HEK293T (cell line): ENCODE data around the gene ACTN3.

Source experiments
- ARNT ChIP-seq: fragments of 450-650 bp; IDR thresholded peaks from 2 replicates; pipeline ENCODE4 v1.6.1; 2017; ENCODE audit warnings: mild to moderate bottlenecking
- BHLHE40 ChIP-seq: fragments of 450-650 bp; IDR thresholded peaks from 2 replicates; pipeline ENCODE4 v1.6.1; 2016; ENCODE audit warnings: mild to moderate bottlenecking, moderate library complexity, borderline replicate concordance
- FOXA1 ChIP-seq: fragments of 450-650 bp; IDR thresholded peaks from 2 replicates; pipeline ENCODE4 v1.6.1; 2016; ENCODE audit warnings: mild to moderate bottlenecking
- FOXK2 ChIP-seq: fragments of 450-650 bp; IDR thresholded peaks from 2 replicates; pipeline ENCODE4 v1.6.1; 2016; ENCODE audit warnings: mild to moderate bottlenecking
- NFRKB ChIP-seq: fragments of 450-650 bp; IDR thresholded peaks from 2 replicates; pipeline ENCODE4 v1.6.1; 2016; ENCODE audit warnings: mild to moderate bottlenecking, moderate library complexity
- SP1 ChIP-seq: fragments of 450-650 bp; IDR thresholded peaks from 2 replicates; pipeline ENCODE4 v1.6.1; 2017
- SUZ12 ChIP-seq: fragments of 450-650 bp; IDR thresholded peaks from 2 replicates; pipeline ENCODE4 v1.6.1; 2016; ENCODE audit warnings: mild to moderate bottlenecking
- TARDBP ChIP-seq: fragments of 450-650 bp; IDR thresholded peaks from 2 replicates; pipeline ENCODE4 v1.6.1; 2016
- TF ChIP-seq, protein P1 (sequence below): fragments of 450-650 bp; IDR thresholded peaks from 2 replicates; pipeline ENCODE4 v1.6.1; 2016

- TF ChIP-seq BHLHE40 (no peak), ARNT (no peak), SP1 (no peak), FOXA1 (no peak), FOXK2 (no peak), SUZ12 (no peak), TARDBP (no peak), NFRKB (no peak)
- TF ChIP-seq, protein P1, sequence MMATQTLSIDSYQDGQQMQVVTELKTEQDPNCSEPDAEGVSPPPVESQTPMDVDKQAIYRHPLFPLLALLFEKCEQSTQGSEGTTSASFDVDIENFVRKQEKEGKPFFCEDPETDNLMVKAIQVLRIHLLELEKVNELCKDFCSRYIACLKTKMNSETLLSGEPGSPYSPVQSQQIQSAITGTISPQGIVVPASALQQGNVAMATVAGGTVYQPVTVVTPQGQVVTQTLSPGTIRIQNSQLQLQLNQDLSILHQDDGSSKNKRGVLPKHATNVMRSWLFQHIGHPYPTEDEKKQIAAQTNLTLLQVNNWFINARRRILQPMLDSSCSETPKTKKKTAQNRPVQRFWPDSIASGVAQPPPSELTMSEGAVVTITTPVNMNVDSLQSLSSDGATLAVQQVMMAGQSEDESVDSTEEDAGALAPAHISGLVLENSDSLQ = no peak
Measured at GRCh38 chr11:66541892-66542291, 4.8 kb upstream of the ACTN3 start.
